AG10803 (cell line): Measurements from ENCODE around the gene BATF.

Source experiments
- DNase-seq: peaks from one replicate; pipeline ENCODE4 v3.0.0; 2010; ENCODE audit warnings: low read depth
- H3K4me3 ChIP-seq: 2 replicates; pipeline ENCODE4 v1.5.1; 2011; ENCODE audit warnings: mild to moderate bottlenecking, low read length, control low read depth
- CTCF ChIP-seq: conservative IDR thresholded peaks from 2 replicates; pipeline ENCODE4 v1.5.1; 2011; ENCODE audit warnings: mild to moderate bottlenecking, low read length, control low read depth, inconsistent platforms

BATF gene

DNA sequence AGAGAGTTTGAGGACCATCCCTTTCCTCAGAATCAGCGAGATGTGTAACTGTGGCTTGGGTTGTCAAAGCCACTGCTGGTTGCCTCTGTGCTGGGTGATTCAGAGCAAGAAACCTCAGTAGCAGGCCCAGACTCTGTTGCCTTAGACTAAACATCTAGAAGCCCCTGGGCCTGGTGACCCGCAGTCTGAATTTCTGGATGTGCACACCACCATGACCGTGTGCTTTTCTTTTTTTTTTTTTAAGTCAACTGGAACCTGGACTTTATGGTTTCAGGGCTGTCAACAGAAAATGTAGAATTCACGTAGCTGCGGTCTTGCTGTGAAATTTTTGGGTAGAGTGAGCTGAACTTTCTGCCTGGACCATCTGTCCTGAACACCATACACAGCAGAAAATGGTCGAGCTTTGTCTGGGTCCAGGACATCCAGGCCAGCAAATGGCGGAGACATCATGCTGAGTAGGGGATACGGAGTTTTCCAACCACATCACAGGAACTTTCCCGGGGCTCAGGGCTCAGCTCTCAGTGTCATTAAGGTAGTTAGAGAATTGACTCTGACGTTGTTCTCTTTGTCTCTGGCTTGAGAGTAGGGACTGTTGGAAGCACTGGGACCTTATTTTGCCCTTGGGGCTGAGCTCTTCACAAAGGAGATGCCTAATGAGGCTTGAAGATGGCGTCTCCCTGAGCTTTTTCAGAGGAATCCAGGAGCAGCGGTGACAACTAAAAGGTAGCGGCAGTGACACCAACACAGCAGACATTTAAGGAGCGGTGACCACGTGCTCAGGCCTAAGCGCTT, 23.0 kb upstream of the BATF start:
- no peak for DNase-seq
- TF ChIP-seq CTCF = no peak
- no peak overlapping the region for H3K4me3 ChIP-seq

DNA sequence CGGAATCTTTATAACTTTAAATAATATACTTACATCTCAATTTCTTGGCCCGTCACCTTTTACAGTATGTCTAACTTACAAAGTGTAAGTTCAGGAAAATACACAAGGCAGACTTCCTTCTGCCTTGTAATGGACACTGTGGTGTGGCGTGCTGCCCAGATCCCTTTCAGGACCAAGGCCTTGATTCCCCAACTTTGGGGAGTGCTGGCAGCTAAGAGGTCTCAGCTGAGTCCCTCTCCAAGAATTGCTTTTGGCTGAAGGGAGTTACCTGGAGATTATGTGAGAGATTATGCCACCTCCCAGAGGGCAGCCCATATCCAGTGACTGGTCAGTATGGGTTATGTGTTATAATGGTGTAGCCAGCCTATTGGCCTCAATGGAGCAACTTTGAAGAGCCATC, 21.2 kb upstream of the BATF start:
- DNase-seq = no peak
- H3K4me3 ChIP-seq = no peak overlapping the region
- no peak for TF ChIP-seq CTCF

GRCh38 chr14:75504411-75504810, 17.9 kb upstream of the BATF start:
- TF ChIP-seq CTCF = no peak
- H3K4me3 ChIP-seq = no peak overlapping the region
- no peak for DNase-seq

GRCh38 chr14:75506930-75507329, 15.3 kb upstream of the BATF start:
- TF ChIP-seq CTCF = no peak
- no peak for DNase-seq
- no peak overlapping the region for H3K4me3 ChIP-seq

GRCh38 chr14:75510547-75510946, 11.7 kb upstream of the BATF start:
- TF ChIP-seq CTCF = no peak
- no peak overlapping the region for H3K4me3 ChIP-seq
- DNase-seq = no peak

GRCh38 chr14:75511201-75511600, 11.1 kb upstream of the BATF start:
- no peak for TF ChIP-seq CTCF
- DNase-seq = no peak
- no peak overlapping the region for H3K4me3 ChIP-seq

DNA sequence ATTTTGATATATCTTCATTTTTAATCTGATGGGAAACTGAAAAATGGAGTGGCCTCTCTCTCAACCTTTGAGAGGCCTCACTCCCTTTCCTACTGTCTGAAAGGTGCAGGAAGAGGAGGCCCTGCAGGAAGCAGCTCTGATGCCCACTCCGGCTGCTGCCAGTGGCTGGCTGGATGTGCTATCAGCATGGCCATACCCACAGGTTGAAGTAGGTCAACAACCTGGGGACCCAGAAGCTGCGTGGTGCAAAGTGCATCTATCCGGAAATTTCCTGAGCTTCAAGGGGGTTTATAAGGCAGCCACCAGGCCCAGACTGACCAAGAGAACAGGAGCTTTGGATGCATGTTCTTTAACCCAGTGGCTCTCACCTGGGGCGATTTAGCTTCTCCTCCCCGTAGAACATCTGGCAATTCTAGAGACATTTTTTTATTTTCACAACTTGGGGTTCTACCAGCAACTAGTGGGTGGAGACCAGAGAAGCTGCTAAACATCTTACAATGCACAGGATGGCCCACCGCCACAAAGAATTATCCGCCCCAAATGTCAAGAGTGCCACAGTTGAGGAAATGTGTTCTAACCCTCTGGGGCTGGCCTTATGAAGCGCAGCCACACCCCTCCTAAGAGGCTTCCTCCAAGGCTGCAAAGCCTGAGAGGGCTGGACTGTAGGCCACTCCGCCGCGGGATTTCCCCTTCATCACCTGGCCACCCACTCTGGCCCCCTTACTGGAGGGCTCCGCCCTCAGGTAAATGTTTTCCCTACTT, 8.2 kb upstream of the BATF start:
- no peak for TF ChIP-seq CTCF
- H3K4me3 ChIP-seq = no peak overlapping the region

More for the DNA sequence above, 8.2 kb upstream of the BATF start:
- DNase-seq = no peak
